HEK293 (cell line): ENCODE data around the gene RGN.
"Not testable (repeated sequence)": the region's sequence is repeated elsewhere in the genome, so short reads cannot be mapped to it uniquely, and the experiment has no call there.

Source experiments
- CTCF ChIA-PET: fragments of 350-600 bp; formaldehyde crosslinking; extraction: SDS; loops from one replicate; lab custom pipeline; 2021; ENCODE audit warnings: antibody characterized with exemption; lab: Yijun Ruan, JAX
- POLR2A ChIA-PET: fragments of 300-600 bp; formaldehyde crosslinking; extraction: SDS; loops from one replicate; lab custom pipeline; 2020; ENCODE audit warnings: antibody characterized with exemption, inconsistent platforms; lab: Yijun Ruan, JAX
- H3K27ac ChIP-seq: fragments of 200-500 bp; sonication (Bioruptor generic); 2 replicates; pipeline ENCODE4 v1.5.1; 2014; ENCODE audit warnings: low read depth, low read length, control low read depth, inconsistent platforms; ENCODE audit errors: extremely low read depth
- H3K36me3 ChIP-seq, 2 experiments: fragments of 200-500 bp in 1 of 2; sonication (Bioruptor generic) in 1 of 2; 1 replicate in 1 of 2; 2 replicates in 1 of 2; pipeline ENCODE4 v1.5.1; 2014 to 2017; ENCODE audit warnings: inconsistent platforms in 2 of 2, low read length in 2 of 2; ENCODE audit not compliant: control insufficient read depth in 2 of 2, insufficient read depth in 1 of 2
- H3K4me1 ChIP-seq: fragments of 200-500 bp; sonication (Bioruptor generic); 2 replicates; pipeline ENCODE4 v1.5.1; 2014; ENCODE audit warnings: mild to moderate bottlenecking, low read length, inconsistent platforms; ENCODE audit not compliant: control insufficient read depth, insufficient read depth
- H3K4me3 ChIP-seq: 2 replicates; pipeline ENCODE4 v1.5.1; 2011; ENCODE audit warnings: low read depth, mild to moderate bottlenecking, control low read depth, low read length, moderate library complexity
- H3K9me3 ChIP-seq: fragments of 200-500 bp; sonication (Bioruptor generic); 2 replicates; pipeline ENCODE4 v1.5.1; 2014; ENCODE audit warnings: low read depth, low read length, inconsistent platforms; ENCODE audit not compliant: control insufficient read depth, insufficient read depth
- KLF9 ChIP-seq: fragments of 450-650 bp; formaldehyde crosslinking; IDR thresholded peaks from 2 replicates; pipeline ENCODE4 v1.5.1; 2016; ENCODE audit warnings: missing biosample characterization, missing genetic modification characterization, low read depth
- MYNN ChIP-seq: fragments of 450-650 bp; formaldehyde crosslinking; IDR thresholded peaks from 2 replicates; pipeline ENCODE4 v1.5.1; 2016; ENCODE audit warnings: missing biosample characterization, missing genetic modification characterization, borderline replicate concordance
- SP2 ChIP-seq: fragments of 450-650 bp; formaldehyde crosslinking; IDR thresholded peaks from 2 replicates; pipeline ENCODE4 v1.5.1; 2016; ENCODE audit warnings: missing biosample characterization, missing genetic modification characterization
- SP3 ChIP-seq: fragments of 450-650 bp; formaldehyde crosslinking; IDR thresholded peaks from 2 replicates; pipeline ENCODE4 v1.5.1; 2016; ENCODE audit warnings: missing biosample characterization, missing genetic modification characterization
- ZNF121 ChIP-seq: fragments of 450-650 bp; formaldehyde crosslinking; IDR thresholded peaks from 2 replicates; pipeline ENCODE4 v1.5.1; 2016; ENCODE audit warnings: missing biosample characterization, missing genetic modification characterization
- ZNF140 ChIP-seq: fragments of 450-650 bp; formaldehyde crosslinking; IDR thresholded peaks from 2 replicates; pipeline ENCODE4 v1.5.1; 2016; ENCODE audit warnings: missing biosample characterization, missing genetic modification characterization
- ZNF76 ChIP-seq: fragments of 450-650 bp; formaldehyde crosslinking; IDR thresholded peaks from 2 replicates; pipeline ENCODE4; 2016; ENCODE audit warnings: low read depth, missing biosample characterization, missing genetic modification characterization, borderline replicate concordance
- ZNF837 ChIP-seq: fragments of 450-650 bp; formaldehyde crosslinking; IDR thresholded peaks from 2 replicates; pipeline ENCODE4 v1.5.1; 2016; ENCODE audit warnings: missing biosample characterization, missing genetic modification characterization
- TF ChIP-seq, protein P1 (sequence below): fragments of 450-650 bp; formaldehyde crosslinking; IDR thresholded peaks from 2 replicates; pipeline ENCODE4 v1.5.1; 2016; ENCODE audit warnings: missing biosample characterization, missing genetic modification characterization, low read depth

RGN gene

GRCh38 chrX:47133493-47133892, 55.2 kb downstream of the RGN start:
- H3K36me3 ChIP-seq, result no peaks in the 10 kb centered on the region; a peak in 1 of 3 replicates
- no peak overlapping the region for H3K27ac ChIP-seq
- H3K9me3 ChIP-seq, result no peaks in the 10 kb centered on the region
- POLR2A ChIA-PET, result interaction anchor here (0.6 to 1.4 kb wide), 3 partner anchors 11 to 1639 kb away, joined by 3 to 6 read pairs (median 4); partner anchors contain the start of genes NDUFB11 and RBM10
- H3K4me1 ChIP-seq, result no peaks in the 10 kb centered on the region
- TF ChIP-seq SP3 (tag by site-specific recombination) (no peak), KLF9 (tag by site-specific recombination) (no peak), ZNF140 (tag by site-specific recombination) (no peak), MYNN (tag by site-specific recombination) (no peak), ZNF76 (tag by site-specific recombination) (no peak), ZNF837 (tag by site-specific recombination) (no peak)
- H3K4me3 ChIP-seq, result no peak overlapping the region
- CTCF ChIA-PET, result interaction anchor here (2.2 kb wide), 1 partner anchor 11 kb away, joined by 13 read pairs; the partner anchor contains the start of genes NDUFB11 and RBM10

DNA sequence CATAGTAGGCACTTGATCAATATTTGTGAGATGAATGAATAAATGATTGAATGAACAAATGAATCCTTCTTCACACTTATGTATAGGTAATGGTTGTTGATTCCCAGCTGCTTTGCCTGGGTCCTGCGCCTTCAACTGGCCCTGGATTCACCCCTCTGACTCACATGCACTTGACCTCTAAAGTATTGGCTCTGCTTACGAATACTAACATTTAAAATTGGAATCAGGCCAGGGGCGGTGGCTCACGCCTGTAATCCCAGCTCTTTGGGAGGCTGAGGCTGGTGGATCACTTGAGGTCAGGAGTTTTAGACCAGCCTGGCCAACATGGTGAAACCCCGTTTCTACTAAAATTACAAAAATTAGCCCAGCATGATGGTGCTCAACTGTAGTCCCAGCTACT, 57.4 kb downstream of the RGN start:
- not testable (repeated sequence) for H3K9me3 ChIP-seq, H3K27ac ChIP-seq, H3K36me3 ChIP-seq, H3K4me1 ChIP-seq, H3K4me3 ChIP-seq
- CTCF ChIA-PET, result interaction anchor here (2.2 kb wide), 1 partner anchor 9 kb away, joined by 13 read pairs; the partner anchor contains the start of genes NDUFB11 and RBM10
- POLR2A ChIA-PET, result interaction anchor here (0.7 to 1.6 kb wide), 2 partner anchors 9 to 247 kb away, joined by 3 to 10 read pairs; partner anchors contain the start of genes NDUFB11 and RBM10

DNA sequence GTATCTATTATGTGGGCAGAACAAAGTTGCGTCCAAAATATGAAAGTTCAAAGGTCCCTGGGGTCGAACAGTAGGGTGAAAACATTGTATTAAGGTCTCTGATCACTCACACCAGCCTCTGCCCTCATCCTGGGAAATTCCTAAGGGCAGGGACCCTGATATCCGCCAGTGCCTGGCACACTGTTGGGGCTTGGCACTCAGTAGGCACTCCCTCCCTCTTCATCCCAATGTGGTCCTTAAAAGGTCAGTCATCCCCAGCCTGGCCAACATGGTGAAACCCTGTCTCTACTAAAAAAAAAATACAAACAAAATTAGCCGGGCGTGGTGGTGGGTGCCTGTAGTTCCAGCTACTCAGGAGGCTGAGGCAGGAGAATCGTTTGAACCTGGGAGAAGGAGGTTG, 59.9 kb downstream of the RGN start:
- peaks cover 0 to 24% of the 10 kb centered on the region in 2 experiments; a peak in 2 of 3 replicates for H3K36me3 ChIP-seq
- no peaks in the 10 kb centered on the region for H3K9me3 ChIP-seq
- ChIA-PET POLR2A (no interaction called here), CTCF (no interaction called here)
- no peaks in the 10 kb centered on the region for H3K4me1 ChIP-seq
- H3K27ac ChIP-seq, result no peak overlapping the region
- TF ChIP-seq, protein P1, sequence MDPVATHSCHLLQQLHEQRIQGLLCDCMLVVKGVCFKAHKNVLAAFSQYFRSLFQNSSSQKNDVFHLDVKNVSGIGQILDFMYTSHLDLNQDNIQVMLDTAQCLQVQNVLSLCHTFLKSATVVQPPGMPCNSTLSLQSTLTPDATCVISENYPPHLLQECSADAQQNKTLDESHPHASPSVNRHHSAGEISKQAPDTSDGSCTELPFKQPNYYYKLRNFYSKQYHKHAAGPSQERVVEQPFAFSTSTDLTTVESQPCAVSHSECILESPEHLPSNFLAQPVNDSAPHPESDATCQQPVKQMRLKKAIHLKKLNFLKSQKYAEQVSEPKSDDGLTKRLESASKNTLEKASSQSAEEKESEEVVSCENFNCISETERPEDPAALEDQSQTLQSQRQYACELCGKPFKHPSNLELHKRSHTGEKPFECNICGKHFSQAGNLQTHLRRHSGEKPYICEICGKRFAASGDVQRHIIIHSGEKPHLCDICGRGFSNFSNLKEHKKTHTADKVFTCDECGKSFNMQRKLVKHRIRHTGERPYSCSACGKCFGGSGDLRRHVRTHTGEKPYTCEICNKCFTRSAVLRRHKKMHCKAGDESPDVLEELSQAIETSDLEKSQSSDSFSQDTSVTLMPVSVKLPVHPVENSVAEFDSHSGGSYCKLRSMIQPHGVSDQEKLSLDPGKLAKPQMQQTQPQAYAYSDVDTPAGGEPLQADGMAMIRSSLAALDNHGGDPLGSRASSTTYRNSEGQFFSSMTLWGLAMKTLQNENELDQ (tag by site-specific recombination), result no peak
- TF ChIP-seq SP2 (tag by site-specific recombination), result no peak
- TF ChIP-seq ZNF121, result 0 out of 2 replicates have a peak, but pooled peaks have one; percentile 9
- no peak overlapping the region for H3K4me3 ChIP-seq
